IMR-90 (cell line): ENCODE measurements around the gene NMBR. TPM values are rescaled to one million over a fixed set of nuclear protein-coding genes. Genes with fewer than 3 reads are reported as not detected.
"Not testable (repeated sequence)": the region's sequence is repeated elsewhere in the genome, so short reads cannot be mapped to it uniquely, and the experiment has no call there.

Experiments used
- ATAC-seq: fragments of 200-7000 bp; cut with Tn5 transposase; 2 replicates; pipeline ENCODE4 v1.9.1; 2020; ENCODE audit warnings: low read depth, mild to moderate bottlenecking, moderate library complexity
- BruUV-seq: library from RNA; stranded (reverse); fragments of 400-500 nt; replicated peaks from 2 replicates; lab custom pipeline; 2021; lab: Mats Ljungman, UMichigan
- CTCF ChIA-PET: fragments of 300-600 bp; formaldehyde crosslinking; extraction: SDS; loops from one replicate; lab custom pipeline; 2021; ENCODE audit warnings: antibody characterized with exemption; lab: Yijun Ruan, JAX
- POLR2A ChIA-PET: fragments of 300-600 bp; sonication (Branson Sonifier 250); formaldehyde crosslinking; loops from one replicate; lab custom pipeline; 2022; ENCODE audit warnings: antibody characterized with exemption; ENCODE audit not compliant: unreplicated experiment; lab: Charles Lee
- DNase-seq: peaks from one replicate; pipeline ENCODE4 v3.0.0; 2013
- H2AFZ ChIP-seq: replicated peaks from 2 replicates; pipeline ENCODE3; 2013; ENCODE audit warnings: low read length, mild to moderate bottlenecking; ENCODE audit not compliant: poor library complexity
- H2AK5ac ChIP-seq: 2 replicates; pipeline ENCODE4 v1.6.1; 2013; ENCODE audit warnings: low read depth, low read length, inconsistent platforms
- H2AK9ac ChIP-seq: replicated peaks from 2 replicates; pipeline ENCODE3; 2013; ENCODE audit warnings: mild to moderate bottlenecking, low read depth, low read length, moderate library complexity; ENCODE audit not compliant: poor library complexity
- H2BK120ac ChIP-seq: 2 replicates; pipeline ENCODE4 v1.6.1; 2013; ENCODE audit warnings: low read depth, low read length, inconsistent platforms
- H2BK15ac ChIP-seq: 3 replicates; pipeline ENCODE4 v1.6.1; 2013; ENCODE audit warnings: low read depth, low read length, inconsistent platforms
- H2BK20ac ChIP-seq: 2 replicates; pipeline ENCODE4 v1.6.1; 2013; ENCODE audit warnings: low read depth, mild to moderate bottlenecking, inconsistent platforms, low read length, moderate library complexity
- H2BK5ac ChIP-seq: 2 replicates; pipeline ENCODE4 v1.6.1; 2013; ENCODE audit warnings: mild to moderate bottlenecking, low read depth, low read length, inconsistent platforms; ENCODE audit not compliant: poor library complexity, severe bottlenecking
- H3K14ac ChIP-seq: replicated peaks from 2 replicates; pipeline ENCODE4 v1.6.1; 2013; ENCODE audit warnings: low read depth, low read length, inconsistent platforms
- H3K18ac ChIP-seq: 2 replicates; pipeline ENCODE4 v1.6.1; 2013; ENCODE audit warnings: low read depth, low read length, control low read depth
- H3K23ac ChIP-seq: 2 replicates; pipeline ENCODE4 v1.6.1; 2013; ENCODE audit warnings: low read depth, low read length, inconsistent platforms
- H3K27ac ChIP-seq: 2 replicates; pipeline ENCODE4 v1.5.1; 2013; ENCODE audit warnings: mild to moderate bottlenecking, control low read depth, low read length; ENCODE audit not compliant: insufficient read depth
- H3K27me3 ChIP-seq: 2 replicates; pipeline ENCODE4 v1.6.1; 2013; ENCODE audit warnings: low read length; ENCODE audit not compliant: control insufficient read depth, insufficient read depth
- H3K36me3 ChIP-seq: 2 replicates; pipeline ENCODE4 v1.6.1; 2013; ENCODE audit warnings: low read length, mixed read lengths; ENCODE audit not compliant: control insufficient read depth, insufficient read depth
- H3K4ac ChIP-seq: 2 replicates; pipeline ENCODE4 v1.6.1; 2013; ENCODE audit warnings: low read depth, low read length, inconsistent platforms
- H3K4me1 ChIP-seq: 2 replicates; pipeline ENCODE4 v1.6.1; 2013; ENCODE audit warnings: low read length, mixed read lengths; ENCODE audit not compliant: control insufficient read depth, insufficient read depth
- H3K4me2 ChIP-seq: 2 replicates; pipeline ENCODE4 v1.6.1; 2013; ENCODE audit warnings: low read depth, mild to moderate bottlenecking, control low read depth, low read length, moderate library complexity
- H3K4me3 ChIP-seq: 2 replicates; pipeline ENCODE4 v1.5.1; 2013; ENCODE audit warnings: low read depth, mild to moderate bottlenecking, control low read depth, low read length, moderate library complexity; ENCODE audit not compliant: insufficient read depth
- H3K56ac ChIP-seq: 2 replicates; pipeline ENCODE4 v1.6.1; 2013; ENCODE audit warnings: low read length, inconsistent platforms; ENCODE audit not compliant: insufficient read depth; ENCODE audit errors: extremely low read depth
- H3K79me1 ChIP-seq, 2 experiments: 2 replicates each; pipeline ENCODE4 v1.6.1; 2013; ENCODE audit warnings: low read length in 2 of 2, inconsistent platforms in 1 of 2, low read depth in 1 of 2
- H3K9ac ChIP-seq: 2 replicates; pipeline ENCODE4 v1.6.1; 2013; ENCODE audit warnings: low read depth, low read length, control low read depth
- H3K9me1 ChIP-seq: 2 replicates; pipeline ENCODE4 v1.6.1; 2013; ENCODE audit warnings: low read length, inconsistent platforms; ENCODE audit not compliant: insufficient read depth
- H3K9me3 ChIP-seq: 2 replicates; pipeline ENCODE4 v1.6.1; 2013; ENCODE audit warnings: low read length; ENCODE audit not compliant: control insufficient read depth, insufficient read depth
- H4K20me1 ChIP-seq: 2 replicates; pipeline ENCODE4 v1.6.1; 2013; ENCODE audit warnings: low read length, inconsistent platforms; ENCODE audit not compliant: insufficient read depth
- H4K5ac ChIP-seq: 2 replicates; pipeline ENCODE4 v1.6.1; 2013; ENCODE audit warnings: mild to moderate bottlenecking, low read depth, low read length, control low read depth
- H4K8ac ChIP-seq, 2 experiments: 2 replicates each; pipeline ENCODE4 v1.6.1; 2013; ENCODE audit warnings: low read depth in 2 of 2, low read length in 2 of 2, control low read depth in 1 of 2, inconsistent platforms in 1 of 2
- H4K91ac ChIP-seq: 2 replicates; pipeline ENCODE4 v1.6.1; 2013; ENCODE audit warnings: low read depth, low read length, inconsistent platforms; ENCODE audit not compliant: insufficient read depth
- WGBS, 2 experiments: methylation state at CpG; one replicate each; pipeline versions ENCODE4 v1.1.5 to v1.1.7; 2013; ENCODE audit warnings: missing lambda C conversion rate in 2 of 2; ENCODE audit not compliant: insufficient read length in 1 of 2; ENCODE audit errors: extremely low coverage in 2 of 2; 5-methylcytosine and 5-hydroxymethylcytosine counted together
- dilution Hi-C: fragments of 300-500 bp; cut with HindIII; formaldehyde crosslinking; loops from one replicate; pipeline ENCODE4 v1.14.3; 2018; ENCODE audit warnings: low sequenced_read_pairs; ENCODE audit not compliant: unreplicated experiment
- in situ Hi-C: fragments of 300-500 bp; cut with MboI; formaldehyde crosslinking; loops from 3 replicates; pipeline ENCODE4 v1.14.3; 2019; ENCODE audit warnings: low sequenced_read_pairs, inconsistent platforms, mixed read lengths
- intact Hi-C: fragments of 100-400 bp; cut with micrococcal nuclease; formaldehyde crosslinking; loops from 2 replicates; pipeline ENCODE4 v1.10.0; 2022
- polyA plus RNA-seq, 3 experiments: library from polyadenylated mRNA; depleted of rRNA; stranded (reverse); fragments of >200 nt; gene quantifications; 2 replicates each; pipeline ENCODE4 v1.2.3, GENCODE V29; 2012; ENCODE audit warnings: low replicate concordance in 1 of 3
- total RNA-seq: library from RNA; depleted of rRNA; stranded (reverse); fragments of >200 nt; gene quantifications from 2 replicates; pipeline ENCODE4 v1.2.3, GENCODE V29; 2012

NMBR gene
- total and polyA plus RNA-seq, 2 of the 4 experiments (the other 2 are of a cell fraction), result not detected

DNA sequence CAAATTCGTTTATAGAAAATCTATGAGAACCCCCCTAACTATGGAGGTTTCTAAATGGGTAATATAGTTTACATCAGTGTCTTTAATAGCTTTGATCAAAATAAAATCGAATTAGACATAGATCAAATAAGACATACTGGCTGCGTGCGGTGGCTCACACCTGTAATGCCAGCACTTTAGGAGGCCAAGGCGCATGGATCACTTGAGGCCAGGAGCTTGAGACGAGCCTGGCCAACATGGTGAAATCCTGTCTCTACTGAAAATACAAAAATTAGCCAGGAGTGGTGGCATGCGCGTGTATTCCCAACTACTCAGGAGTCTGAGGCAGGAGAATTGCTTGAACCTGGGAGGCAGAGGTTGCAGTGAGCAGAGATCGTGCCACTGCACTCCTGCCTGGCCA, 36.1 kb downstream of the NMBR start:
- H2BK15ac ChIP-seq, H3K18ac ChIP-seq, ATAC-seq, H2BK5ac ChIP-seq, H3K9ac ChIP-seq, POLR2A ChIA-PET, H2BK20ac ChIP-seq, H4K8ac ChIP-seq, H3K27me3 ChIP-seq, DNase-seq, H4K91ac ChIP-seq, H4K20me1 ChIP-seq, H3K23ac ChIP-seq, BruUV-seq, H2AFZ ChIP-seq, H4K5ac ChIP-seq, H3K4me3 ChIP-seq, H3K14ac ChIP-seq, H3K4me1 ChIP-seq, H3K9me1 ChIP-seq, H3K27ac ChIP-seq, H3K36me3 ChIP-seq, H3K56ac ChIP-seq, H2AK5ac ChIP-seq, intact Hi-C loops, H3K9me3 ChIP-seq, H3K79me1 ChIP-seq, H3K4ac ChIP-seq, dilution Hi-C loops, H3K4me2 ChIP-seq, H2AK9ac ChIP-seq, CTCF ChIA-PET, H2BK120ac ChIP-seq: not testable (repeated sequence)
- in situ Hi-C loops, result loop anchor here (10.0 kb wide), 1 partner anchor 436 kb away; no protein-coding TSS in a partner anchor
- WGBS, 2 experiments, result 70% methylated on average over 2 of the region's 9 CpGs; no CpG with 5 or more reads in 1 of the 2 experiments

DNA sequence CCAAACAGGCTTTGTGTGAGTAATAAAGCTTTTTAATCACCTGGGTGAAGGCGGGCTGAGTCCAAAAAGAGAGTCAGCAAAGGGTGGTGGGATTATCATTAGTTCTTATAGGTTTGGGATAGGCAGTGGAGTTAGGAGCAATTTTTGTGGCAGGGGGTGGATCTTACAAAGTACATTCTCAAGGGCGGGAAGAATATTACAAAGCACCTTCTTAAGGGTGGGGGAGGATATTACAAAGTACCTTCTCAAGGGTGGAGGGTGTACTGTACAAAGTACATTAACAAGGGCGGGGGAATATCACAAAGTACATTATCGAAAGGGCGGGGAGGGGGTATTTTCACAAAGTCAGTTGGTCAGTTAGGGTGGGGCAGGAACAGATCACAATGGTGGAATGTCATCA, 42.1 kb downstream of the NMBR start:
- H2AFZ ChIP-seq, H2BK120ac ChIP-seq, H3K36me3 ChIP-seq, H3K9me1 ChIP-seq, dilution Hi-C loops, H2BK20ac ChIP-seq, ATAC-seq, H3K23ac ChIP-seq, H2AK9ac ChIP-seq, H3K18ac ChIP-seq, POLR2A ChIA-PET, H3K56ac ChIP-seq, H3K4me3 ChIP-seq, H3K14ac ChIP-seq, H3K79me1 ChIP-seq, H4K20me1 ChIP-seq, CTCF ChIA-PET, intact Hi-C loops, H3K27ac ChIP-seq, H3K9ac ChIP-seq, H2BK5ac ChIP-seq, H3K4me1 ChIP-seq, H3K4ac ChIP-seq, H3K9me3 ChIP-seq, H2AK5ac ChIP-seq, DNase-seq, H4K91ac ChIP-seq, H4K8ac ChIP-seq, H3K4me2 ChIP-seq, H4K5ac ChIP-seq, BruUV-seq, H2BK15ac ChIP-seq, H3K27me3 ChIP-seq: not testable (repeated sequence)
- WGBS, 2 experiments, result no CpG with 5 or more reads among the region's 5 CpGs
- in situ Hi-C loops, result loop anchor here (10.0 kb wide), 1 partner anchor 120 kb away; no protein-coding TSS in a partner anchor
